IMR-90 (cell line): ENCODE measurements around the gene C1GALT1. TPM values are rescaled to one million over a fixed set of nuclear protein-coding genes. Genes with fewer than 3 reads are reported as not detected.

Experiments
- ATAC-seq: fragments of 200-7000 bp; cut with Tn5 transposase; 2 replicates; pipeline ENCODE4 v1.9.1; 2020; ENCODE audit warnings: low read depth, mild to moderate bottlenecking, moderate library complexity
- BruUV-seq: library from RNA; stranded (reverse); fragments of 400-500 nt; replicated peaks from 2 replicates; lab custom pipeline; 2021; lab: Mats Ljungman, UMichigan
- CTCF ChIA-PET: fragments of 300-600 bp; formaldehyde crosslinking; extraction: SDS; loops from one replicate; lab custom pipeline; 2021; ENCODE audit warnings: antibody characterized with exemption; lab: Yijun Ruan, JAX
- POLR2A ChIA-PET: fragments of 300-600 bp; sonication (Branson Sonifier 250); formaldehyde crosslinking; loops from one replicate; lab custom pipeline; 2022; ENCODE audit warnings: antibody characterized with exemption; ENCODE audit not compliant: unreplicated experiment; lab: Charles Lee
- DNase-seq: peaks from one replicate; pipeline ENCODE4 v3.0.0; 2013
- H2AFZ ChIP-seq: replicated peaks from 2 replicates; pipeline ENCODE3; 2013; ENCODE audit warnings: low read length, mild to moderate bottlenecking; ENCODE audit not compliant: poor library complexity
- H2AK5ac ChIP-seq: 2 replicates; pipeline ENCODE4 v1.6.1; 2013; ENCODE audit warnings: low read depth, low read length, inconsistent platforms
- H2AK9ac ChIP-seq: replicated peaks from 2 replicates; pipeline ENCODE3; 2013; ENCODE audit warnings: mild to moderate bottlenecking, low read depth, low read length, moderate library complexity; ENCODE audit not compliant: poor library complexity
- H2BK120ac ChIP-seq: 2 replicates; pipeline ENCODE4 v1.6.1; 2013; ENCODE audit warnings: low read depth, low read length, inconsistent platforms
- H2BK15ac ChIP-seq: 3 replicates; pipeline ENCODE4 v1.6.1; 2013; ENCODE audit warnings: low read depth, low read length, inconsistent platforms
- H2BK20ac ChIP-seq: 2 replicates; pipeline ENCODE4 v1.6.1; 2013; ENCODE audit warnings: low read depth, mild to moderate bottlenecking, inconsistent platforms, low read length, moderate library complexity
- H2BK5ac ChIP-seq: 2 replicates; pipeline ENCODE4 v1.6.1; 2013; ENCODE audit warnings: mild to moderate bottlenecking, low read depth, low read length, inconsistent platforms; ENCODE audit not compliant: poor library complexity, severe bottlenecking
- H3K14ac ChIP-seq: replicated peaks from 2 replicates; pipeline ENCODE4 v1.6.1; 2013; ENCODE audit warnings: low read depth, low read length, inconsistent platforms
- H3K18ac ChIP-seq: 2 replicates; pipeline ENCODE4 v1.6.1; 2013; ENCODE audit warnings: low read depth, low read length, control low read depth
- H3K23ac ChIP-seq: 2 replicates; pipeline ENCODE4 v1.6.1; 2013; ENCODE audit warnings: low read depth, low read length, inconsistent platforms
- H3K27ac ChIP-seq: 2 replicates; pipeline ENCODE4 v1.5.1; 2013; ENCODE audit warnings: mild to moderate bottlenecking, control low read depth, low read length; ENCODE audit not compliant: insufficient read depth
- H3K27me3 ChIP-seq: 2 replicates; pipeline ENCODE4 v1.6.1; 2013; ENCODE audit warnings: low read length; ENCODE audit not compliant: control insufficient read depth, insufficient read depth
- H3K36me3 ChIP-seq: 2 replicates; pipeline ENCODE4 v1.6.1; 2013; ENCODE audit warnings: low read length, mixed read lengths; ENCODE audit not compliant: control insufficient read depth, insufficient read depth
- H3K4ac ChIP-seq: 2 replicates; pipeline ENCODE4 v1.6.1; 2013; ENCODE audit warnings: low read depth, low read length, inconsistent platforms
- H3K4me1 ChIP-seq: 2 replicates; pipeline ENCODE4 v1.6.1; 2013; ENCODE audit warnings: low read length, mixed read lengths; ENCODE audit not compliant: control insufficient read depth, insufficient read depth
- H3K4me2 ChIP-seq: 2 replicates; pipeline ENCODE4 v1.6.1; 2013; ENCODE audit warnings: low read depth, mild to moderate bottlenecking, control low read depth, low read length, moderate library complexity
- H3K4me3 ChIP-seq: 2 replicates; pipeline ENCODE4 v1.5.1; 2013; ENCODE audit warnings: low read depth, mild to moderate bottlenecking, control low read depth, low read length, moderate library complexity; ENCODE audit not compliant: insufficient read depth
- H3K56ac ChIP-seq: 2 replicates; pipeline ENCODE4 v1.6.1; 2013; ENCODE audit warnings: low read length, inconsistent platforms; ENCODE audit not compliant: insufficient read depth; ENCODE audit errors: extremely low read depth
- H3K79me1 ChIP-seq, 2 experiments: 2 replicates each; pipeline ENCODE4 v1.6.1; 2013; ENCODE audit warnings: low read length in 2 of 2, inconsistent platforms in 1 of 2, low read depth in 1 of 2
- H3K9ac ChIP-seq: 2 replicates; pipeline ENCODE4 v1.6.1; 2013; ENCODE audit warnings: low read depth, low read length, control low read depth
- H3K9me1 ChIP-seq: 2 replicates; pipeline ENCODE4 v1.6.1; 2013; ENCODE audit warnings: low read length, inconsistent platforms; ENCODE audit not compliant: insufficient read depth
- H3K9me3 ChIP-seq: 2 replicates; pipeline ENCODE4 v1.6.1; 2013; ENCODE audit warnings: low read length; ENCODE audit not compliant: control insufficient read depth, insufficient read depth
- H4K20me1 ChIP-seq: 2 replicates; pipeline ENCODE4 v1.6.1; 2013; ENCODE audit warnings: low read length, inconsistent platforms; ENCODE audit not compliant: insufficient read depth
- H4K5ac ChIP-seq: 2 replicates; pipeline ENCODE4 v1.6.1; 2013; ENCODE audit warnings: mild to moderate bottlenecking, low read depth, low read length, control low read depth
- H4K8ac ChIP-seq, 2 experiments: 2 replicates each; pipeline ENCODE4 v1.6.1; 2013; ENCODE audit warnings: low read depth in 2 of 2, low read length in 2 of 2, control low read depth in 1 of 2, inconsistent platforms in 1 of 2
- H4K91ac ChIP-seq: 2 replicates; pipeline ENCODE4 v1.6.1; 2013; ENCODE audit warnings: low read depth, low read length, inconsistent platforms; ENCODE audit not compliant: insufficient read depth
- BHLHE40 ChIP-seq: fragments of 150-350 bp; IDR thresholded peaks from 2 replicates; pipeline ENCODE4 v1.6.1; 2016; ENCODE audit warnings: mild to moderate bottlenecking, low read depth, low read length
- CEBPB ChIP-seq: IDR thresholded peaks from 2 replicates; pipeline ENCODE4 v1.6.1; 2012; ENCODE audit warnings: low read depth, low read length, improper control_type of control experiment
- CHD1 ChIP-seq: IDR thresholded peaks from 2 replicates; pipeline ENCODE4 v1.6.1; 2012; ENCODE audit warnings: low read depth, low read length, improper control_type of control experiment
- FOS ChIP-seq: fragments of 150-350 bp; IDR thresholded peaks from 2 replicates; pipeline ENCODE4 v1.6.1; 2016; ENCODE audit warnings: low read depth, low read length
- MAFK ChIP-seq: IDR thresholded peaks from 2 replicates; pipeline ENCODE4 v1.6.1; 2012; ENCODE audit warnings: low read depth, low read length, improper control_type of control experiment
- MAZ ChIP-seq: IDR thresholded peaks from 2 replicates; pipeline ENCODE4 v1.6.1; 2012; ENCODE audit warnings: low read depth, mild to moderate bottlenecking, low read length, improper control_type of control experiment, moderate library complexity, borderline replicate concordance
- MXI1 ChIP-seq: IDR thresholded peaks from 2 replicates; pipeline ENCODE4 v1.6.1; 2012; ENCODE audit warnings: low read depth, mild to moderate bottlenecking, low read length, moderate library complexity, borderline replicate concordance
- NFE2L2 ChIP-seq: fragments of 150-350 bp; IDR thresholded peaks from 2 replicates; pipeline ENCODE4 v1.6.1; 2016; ENCODE audit warnings: low read depth, mild to moderate bottlenecking, low read length
- POLR2A ChIP-seq: IDR thresholded peaks from 2 replicates; pipeline ENCODE4 v1.6.1; 2012; ENCODE audit warnings: mild to moderate bottlenecking, low read depth, low read length
- RAD21 ChIP-seq: IDR thresholded peaks from 2 replicates; pipeline ENCODE4 v1.6.1; 2012; ENCODE audit warnings: low read length, improper control_type of control experiment
- RCOR1 ChIP-seq: IDR thresholded peaks from 2 replicates; pipeline ENCODE4 v1.6.1; 2012; ENCODE audit warnings: mild to moderate bottlenecking, low read length, improper control_type of control experiment; ENCODE audit not compliant: insufficient replicate concordance
- RFX5 ChIP-seq: IDR thresholded peaks from 2 replicates; pipeline ENCODE4 v1.8.0; 2012; ENCODE audit warnings: low read depth, mild to moderate bottlenecking, low read length, moderate library complexity
- SMC3 ChIP-seq: fragments of 150-350 bp; IDR thresholded peaks from 2 replicates; pipeline ENCODE4 v1.6.1; 2016; ENCODE audit warnings: low read depth, mild to moderate bottlenecking, antibody characterized with exemption, low read length, moderate library complexity
- WGBS, 2 experiments: methylation state at CpG; one replicate each; pipeline versions ENCODE4 v1.1.5 to v1.1.7; 2013; ENCODE audit warnings: missing lambda C conversion rate in 2 of 2; ENCODE audit not compliant: insufficient read length in 1 of 2; ENCODE audit errors: extremely low coverage in 2 of 2; 5-methylcytosine and 5-hydroxymethylcytosine counted together
- dilution Hi-C: fragments of 300-500 bp; cut with HindIII; formaldehyde crosslinking; loops from one replicate; pipeline ENCODE4 v1.14.3; 2018; ENCODE audit warnings: low sequenced_read_pairs; ENCODE audit not compliant: unreplicated experiment
- in situ Hi-C: fragments of 300-500 bp; cut with MboI; formaldehyde crosslinking; loops from 3 replicates; pipeline ENCODE4 v1.14.3; 2019; ENCODE audit warnings: low sequenced_read_pairs, inconsistent platforms, mixed read lengths
- intact Hi-C: fragments of 100-400 bp; cut with micrococcal nuclease; formaldehyde crosslinking; loops from 2 replicates; pipeline ENCODE4 v1.10.0; 2022
- polyA plus RNA-seq, 3 experiments: library from polyadenylated mRNA; depleted of rRNA; stranded (reverse); fragments of >200 nt; gene quantifications; 2 replicates each; pipeline ENCODE4 v1.2.3, GENCODE V29; 2012; ENCODE audit warnings: low replicate concordance in 1 of 3
- total RNA-seq: library from RNA; depleted of rRNA; stranded (reverse); fragments of >200 nt; gene quantifications from 2 replicates; pipeline ENCODE4 v1.2.3, GENCODE V29; 2012
- TF ChIP-seq, protein P1 (sequence below): fragments of 150-350 bp; IDR thresholded peaks from 2 replicates; pipeline ENCODE4 v1.6.1; 2016; ENCODE audit warnings: low read depth, mild to moderate bottlenecking, low read length, moderate library complexity, borderline replicate concordance
- TF ChIP-seq, protein P2 (sequence below): conservative IDR thresholded peaks from 2 replicates; pipeline ENCODE4 v1.5.1; 2012; ENCODE audit warnings: mild to moderate bottlenecking, low read depth, low read length, improper control_type of control experiment
- TF ChIP-seq, protein P3 (sequence below): fragments of 150-350 bp; IDR thresholded peaks from 2 replicates; pipeline ENCODE4 v1.6.1; 2017; ENCODE audit warnings: mild to moderate bottlenecking, antibody characterized with exemption, low read length, low read depth

Gene C1GALT1
- total and polyA plus RNA-seq, 2 of the 4 experiments (the other 2 are of a cell fraction) = 11.6 to 12.2 TPM

DNA sequence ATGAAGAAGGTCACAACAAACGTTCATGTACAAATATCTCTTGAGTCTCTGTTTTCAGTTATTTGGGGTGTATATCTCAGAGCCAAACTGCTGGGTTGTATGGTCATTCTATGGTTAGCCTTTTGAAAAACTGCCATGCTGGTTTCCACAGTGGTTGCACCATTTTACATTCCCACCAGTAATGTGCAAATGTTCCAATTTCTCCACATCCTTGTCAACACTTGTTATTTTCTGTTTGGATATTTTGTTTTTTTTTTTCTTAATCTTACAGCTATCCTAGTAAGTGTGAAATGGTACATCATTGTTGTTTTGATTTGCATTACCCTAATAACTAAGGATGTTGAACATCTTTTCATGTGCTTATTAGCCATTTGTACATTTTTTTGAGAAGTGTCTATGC, 13.0 kb upstream of the C1GALT1 start:
- Histone ChIP-seq H2BK15ac (no peak overlapping the region), H3K79me1 (no peaks in the 10 kb centered on the region), H3K18ac (no peak overlapping the region), H3K23ac (no peak overlapping the region), H2BK20ac (no peak overlapping the region), H3K56ac (no peak overlapping the region), H3K4me3 (no peak overlapping the region), H2BK5ac (no peak overlapping the region), H4K5ac (no peak overlapping the region), H4K8ac (no peak overlapping the region), H2AFZ (no peak overlapping the region), H2AK5ac (no peak overlapping the region), H3K9ac (no peak overlapping the region), H3K27ac (no peak overlapping the region), H4K91ac (no peak overlapping the region), H2BK120ac (no peak overlapping the region), H3K9me3 (no peaks in the 10 kb centered on the region; the same call in 1 of the 2 replicates), H3K4me1 (no peaks in the 10 kb centered on the region), H3K36me3 (no peaks in the 10 kb centered on the region), H3K9me1 (no peaks in the 10 kb centered on the region), H3K4me2 (no peak overlapping the region), H3K14ac (no peak overlapping the region), H2AK9ac (no peak overlapping the region), H4K20me1 (no peaks in the 10 kb centered on the region), H3K27me3 (no peaks in the 10 kb centered on the region), H3K4ac (no peak overlapping the region)
- ATAC-seq (no peak), DNase-seq (no peak)
- ChIA-PET CTCF (interaction anchor here (0.6 kb wide), 1 partner anchor 19 kb away, joined by 3 read pairs; no protein-coding TSS in a partner anchor), POLR2A (no interaction called here)
- TF ChIP-seq, protein P1, sequence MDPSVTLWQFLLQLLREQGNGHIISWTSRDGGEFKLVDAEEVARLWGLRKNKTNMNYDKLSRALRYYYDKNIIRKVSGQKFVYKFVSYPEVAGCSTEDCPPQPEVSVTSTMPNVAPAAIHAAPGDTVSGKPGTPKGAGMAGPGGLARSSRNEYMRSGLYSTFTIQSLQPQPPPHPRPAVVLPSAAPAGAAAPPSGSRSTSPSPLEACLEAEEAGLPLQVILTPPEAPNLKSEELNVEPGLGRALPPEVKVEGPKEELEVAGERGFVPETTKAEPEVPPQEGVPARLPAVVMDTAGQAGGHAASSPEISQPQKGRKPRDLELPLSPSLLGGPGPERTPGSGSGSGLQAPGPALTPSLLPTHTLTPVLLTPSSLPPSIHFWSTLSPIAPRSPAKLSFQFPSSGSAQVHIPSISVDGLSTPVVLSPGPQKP = no peak
- TF ChIP-seq CHD1 (no peak), POLR2A (no peak), RAD21 (no peak), SMC3 (no peak), RCOR1 (no peak), BHLHE40 (no peak), NFE2L2 (no peak), CEBPB (no peak), RFX5 (no peak), MAFK (no peak), FOS (no peak), MAZ (no peak), MXI1 (no peak)
- TF ChIP-seq, protein P2, sequence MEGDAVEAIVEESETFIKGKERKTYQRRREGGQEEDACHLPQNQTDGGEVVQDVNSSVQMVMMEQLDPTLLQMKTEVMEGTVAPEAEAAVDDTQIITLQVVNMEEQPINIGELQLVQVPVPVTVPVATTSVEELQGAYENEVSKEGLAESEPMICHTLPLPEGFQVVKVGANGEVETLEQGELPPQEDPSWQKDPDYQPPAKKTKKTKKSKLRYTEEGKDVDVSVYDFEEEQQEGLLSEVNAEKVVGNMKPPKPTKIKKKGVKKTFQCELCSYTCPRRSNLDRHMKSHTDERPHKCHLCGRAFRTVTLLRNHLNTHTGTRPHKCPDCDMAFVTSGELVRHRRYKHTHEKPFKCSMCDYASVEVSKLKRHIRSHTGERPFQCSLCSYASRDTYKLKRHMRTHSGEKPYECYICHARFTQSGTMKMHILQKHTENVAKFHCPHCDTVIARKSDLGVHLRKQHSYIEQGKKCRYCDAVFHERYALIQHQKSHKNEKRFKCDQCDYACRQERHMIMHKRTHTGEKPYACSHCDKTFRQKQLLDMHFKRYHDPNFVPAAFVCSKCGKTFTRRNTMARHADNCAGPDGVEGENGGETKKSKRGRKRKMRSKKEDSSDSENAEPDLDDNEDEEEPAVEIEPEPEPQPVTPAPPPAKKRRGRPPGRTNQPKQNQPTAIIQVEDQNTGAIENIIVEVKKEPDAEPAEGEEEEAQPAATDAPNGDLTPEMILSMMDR = no peak
- TF ChIP-seq, protein P3, sequence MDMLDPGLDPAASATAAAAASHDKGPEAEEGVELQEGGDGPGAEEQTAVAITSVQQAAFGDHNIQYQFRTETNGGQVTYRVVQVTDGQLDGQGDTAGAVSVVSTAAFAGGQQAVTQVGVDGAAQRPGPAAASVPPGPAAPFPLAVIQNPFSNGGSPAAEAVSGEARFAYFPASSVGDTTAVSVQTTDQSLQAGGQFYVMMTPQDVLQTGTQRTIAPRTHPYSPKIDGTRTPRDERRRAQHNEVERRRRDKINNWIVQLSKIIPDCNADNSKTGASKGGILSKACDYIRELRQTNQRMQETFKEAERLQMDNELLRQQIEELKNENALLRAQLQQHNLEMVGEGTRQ = no peak
- in situ Hi-C loops = no loop called here
- intact Hi-C loops = no loop called here
- no TSS peak for BruUV-seq
- no CpG with 5 or more reads among the region's 1 CpG for WGBS, 2 experiments
- dilution Hi-C loops = no loop called here
